HG03439 (cell line): ENCODE data around the gene DMBT1.
"Not testable (repeated sequence)": the region's sequence is repeated elsewhere in the genome, so short reads cannot be mapped to it uniquely, and the experiment has no call there.

Experiments used
- ATAC-seq: cut with Tn5 transposase; IDR thresholded peaks from one replicate; pipeline ENCODE4 v1.9.1; 2021; ENCODE audit warnings: mild to moderate bottlenecking, moderate library complexity; ENCODE audit not compliant: unreplicated experiment

DMBT1 gene

GRCh38 chr10:122577311-122577885 is 16.8 kb downstream of the DMBT1 start:
- ATAC-seq = no peak

- ATAC-seq = not testable (repeated sequence)
Measured at GRCh38 chr10:122586070-122586469, 25.5 kb downstream of the DMBT1 start.

GRCh38 chr10:122587098-122587760 is 26.7 kb downstream of the DMBT1 start:
- no peak for ATAC-seq

GRCh38 chr10:122588381-122588780 is 27.8 kb downstream of the DMBT1 start:
- ATAC-seq = no peak

- ATAC-seq = no peak
Measured at GRCh38 chr10:122590153-122590552, 29.6 kb downstream of the DMBT1 start.

GRCh38 chr10:122591736-122592135 is 31.2 kb downstream of the DMBT1 start:
- ATAC-seq = no peak

- no peak for ATAC-seq
Measured at GRCh38 chr10:122592161-122592560, 31.6 kb downstream of the DMBT1 start.

GRCh38 chr10:122617476-122618270 is 57.1 kb downstream of the DMBT1 start:
- no peak for ATAC-seq

GRCh38 chr10:122618461-122619165 is 58.1 kb downstream of the DMBT1 start:
- ATAC-seq = no peak

- not testable (repeated sequence) for ATAC-seq
Measured at GRCh38 chr10:122620961-122621360, 60.4 kb downstream of the DMBT1 start.

GRCh38 chr10:122624546-122624945 is 64.0 kb downstream of the DMBT1 start:
- ATAC-seq = no peak

GRCh38 chr10:122630526-122630925 is 70.0 kb downstream of the DMBT1 start:
- ATAC-seq = no peak

GRCh38 chr10:122632031-122632430 is 71.5 kb downstream of the DMBT1 start:
- ATAC-seq = no peak

- ATAC-seq = no peak
Measured at GRCh38 chr10:122632576-122632975, 72.0 kb downstream of the DMBT1 start.

GRCh38 chr10:122636953-122637352 is 76.4 kb downstream of the DMBT1 start:
- no peak for ATAC-seq

GRCh38 chr10:122637376-122637775 is 76.8 kb downstream of the DMBT1 start:
- ATAC-seq = no peak

GRCh38 chr10:122638106-122638505 is 77.6 kb downstream of the DMBT1 start:
- ATAC-seq = no peak

GRCh38 chr10:122639801-122640200 is 79.2 kb downstream of the DMBT1 start:
- no peak for ATAC-seq

GRCh38 chr10:122640921-122641320 is 80.4 kb downstream of the DMBT1 start:
- ATAC-seq = no peak

GRCh38 chr10:122642726-122643605 is 82.4 kb downstream of the DMBT1 start:
- ATAC-seq = no peak
